ENCODE data around the gene TTC12. TPM values are rescaled to one million over a fixed set of nuclear protein-coding genes. Genes with fewer than 3 reads are reported as not detected.

TTC12 gene
- total RNA-seq, 1 donor from 2014 or later: 1.6 TPM

DNA sequence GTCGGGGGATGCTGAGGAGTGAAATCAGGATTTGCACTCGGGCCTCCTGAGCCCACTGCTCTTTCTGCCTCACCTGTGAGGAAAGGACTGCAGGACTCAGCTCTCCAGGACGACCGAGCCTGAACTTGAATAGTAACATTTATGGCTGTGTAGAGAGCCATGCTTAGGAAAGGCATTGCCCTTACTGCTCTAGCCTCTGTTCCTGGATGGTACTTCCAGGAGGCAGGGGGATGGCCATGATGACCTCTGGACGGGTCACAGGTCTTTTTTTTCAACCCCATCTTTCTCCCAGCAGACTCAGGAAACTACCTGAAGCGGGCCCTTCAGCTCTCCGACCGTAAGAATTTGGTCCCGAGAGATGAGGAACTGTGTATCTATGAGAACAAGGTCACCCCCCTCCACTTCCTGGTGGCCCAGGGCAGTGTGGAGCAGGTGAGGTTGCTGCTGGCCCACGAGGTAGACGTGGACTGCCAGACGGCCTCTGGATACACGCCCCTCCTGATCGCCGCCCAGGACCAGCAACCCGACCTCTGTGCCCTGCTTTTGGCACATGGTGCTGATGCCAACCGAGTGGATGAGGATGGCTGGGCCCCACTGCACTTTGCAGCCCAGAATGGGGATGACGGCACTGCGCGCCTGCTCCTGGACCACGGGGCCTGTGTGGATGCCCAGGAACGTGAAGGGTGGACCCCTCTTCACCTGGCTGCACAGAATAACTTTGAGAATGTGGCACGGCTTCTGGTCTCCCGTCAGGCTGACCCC, 84.5 kb downstream of the TTC12 start:
- no peak for FAIRE-seq
- DNase-seq (ENCODE audit: low spot score in 2 of 2): no peak

DNA sequence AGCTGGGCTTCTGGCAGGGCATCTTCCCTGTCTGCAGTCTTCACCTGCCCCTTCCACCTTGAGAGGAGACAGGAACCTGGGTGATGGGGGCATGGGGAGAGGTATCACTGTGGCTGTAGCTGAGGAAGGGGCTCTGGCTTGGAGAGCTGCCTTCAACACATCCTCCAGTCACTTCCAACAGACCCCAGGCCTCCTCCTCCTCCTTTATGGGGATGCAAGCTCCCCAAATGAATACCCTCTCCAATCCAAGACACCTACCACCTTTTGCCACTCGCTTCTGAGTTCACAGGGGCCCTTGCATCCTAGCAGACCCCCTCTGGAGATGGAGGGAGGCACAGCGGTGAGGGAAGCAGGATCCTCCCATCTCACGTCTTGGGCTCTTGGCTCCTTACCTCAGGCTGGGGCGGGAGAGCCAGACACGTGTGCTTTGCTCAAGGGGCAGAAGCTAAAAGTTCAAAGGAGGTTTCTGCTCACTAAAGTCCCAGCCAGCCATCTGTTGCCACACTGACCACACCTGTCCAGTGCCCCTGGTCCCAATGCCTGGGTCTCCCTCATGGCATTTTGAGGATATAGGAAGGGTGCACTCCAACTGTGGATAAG, 86.3 kb downstream of the TTC12 start:
- FAIRE-seq: no peak
- DNase-seq (ENCODE audit: low spot score in 2 of 2): no peak

DNA sequence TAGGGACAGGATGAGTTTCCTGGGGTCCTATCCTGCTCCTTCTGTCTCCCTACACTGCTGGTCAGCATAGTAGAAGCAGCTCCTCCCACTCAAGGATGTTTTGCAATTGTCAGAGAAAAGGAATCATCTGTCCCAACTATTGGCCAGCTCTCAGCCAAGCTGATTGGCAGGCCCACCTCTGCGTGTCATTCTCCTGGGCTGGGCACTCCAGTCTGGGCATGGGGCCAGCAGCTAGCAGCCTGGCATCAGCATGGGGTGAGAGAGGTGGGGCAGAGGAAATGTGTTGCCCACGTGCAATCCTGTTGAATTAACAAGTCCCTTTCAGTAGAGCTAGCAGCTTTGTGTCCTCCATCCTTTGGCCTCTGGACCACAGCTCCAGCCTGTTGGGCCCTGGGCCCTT, 87.3 kb downstream of the TTC12 start:
- DNase-seq (ENCODE audit: low spot score in 2 of 2): peak; percentile 23 to 52

DNA sequence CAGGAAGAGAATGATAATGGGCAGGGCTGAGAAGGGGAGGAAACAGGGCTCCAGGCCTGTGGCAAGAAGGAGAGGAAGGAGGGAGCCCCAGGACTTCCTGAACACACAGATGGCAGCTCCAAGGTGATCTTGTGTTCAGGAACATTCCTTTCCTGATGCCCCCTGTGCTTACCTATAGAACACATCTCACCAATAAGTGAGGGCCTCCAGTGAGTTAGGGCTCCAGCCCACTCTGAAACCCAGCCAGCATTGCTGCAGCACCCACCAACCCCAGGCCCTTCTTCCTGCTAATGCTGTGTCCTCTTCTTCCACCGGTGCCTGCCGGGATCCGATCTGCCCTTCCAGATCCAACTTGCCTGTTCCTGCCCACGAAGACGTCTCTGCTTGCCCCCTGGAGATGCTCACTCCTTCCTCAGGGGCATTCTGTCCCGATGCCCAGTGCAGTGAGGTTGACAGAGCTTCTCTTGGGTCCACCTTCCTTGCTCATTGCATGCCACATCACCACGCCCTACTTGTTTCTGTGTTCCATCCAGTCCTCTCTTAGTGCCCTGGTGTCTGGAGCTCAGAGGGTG, 90.6 kb downstream of the TTC12 start:
- DNase-seq (ENCODE audit: low spot score in 2 of 2): no peak
- no peak for FAIRE-seq

More for the DNA sequence above, 87.3 kb downstream of the TTC12 start:
- no peak for FAIRE-seq

DNA sequence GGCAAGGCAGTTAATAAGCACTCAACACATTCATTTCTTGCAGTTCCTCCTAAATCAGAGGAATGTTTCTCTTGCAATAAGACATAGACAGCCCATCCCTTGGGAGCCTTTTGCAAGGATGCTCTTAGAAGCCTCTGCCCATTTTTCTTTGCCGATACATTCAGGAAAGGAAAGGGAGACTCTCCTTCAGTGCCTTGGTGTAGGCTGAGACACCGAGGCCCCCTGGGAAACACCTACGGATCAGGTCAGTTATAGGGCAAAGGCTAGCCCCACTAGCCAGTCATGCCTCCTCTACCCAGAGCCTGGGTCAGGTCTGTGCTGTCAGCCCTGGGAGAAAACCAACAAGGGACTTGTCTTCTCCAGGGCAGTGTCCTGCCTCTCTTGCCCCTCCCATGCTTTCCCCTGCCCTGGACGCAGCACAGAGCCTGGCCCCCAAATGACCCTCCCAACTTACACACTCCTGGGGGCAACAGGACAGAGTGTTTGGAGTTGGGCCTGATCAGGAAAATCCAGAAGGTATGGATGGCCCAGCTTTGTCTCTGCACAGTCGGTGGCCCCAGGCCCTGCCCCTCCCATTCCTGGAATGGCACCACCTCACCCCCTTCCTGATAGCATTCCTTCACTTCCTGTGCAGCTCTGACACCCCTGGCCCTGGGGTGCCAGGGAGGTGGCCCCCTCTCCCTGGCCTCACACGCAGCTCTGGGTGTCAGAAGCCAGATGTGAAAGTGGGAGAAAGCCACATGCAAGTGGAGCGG, 91.5 kb downstream of the TTC12 start:
- FAIRE-seq (no peak), DNase-seq (ENCODE audit: low spot score in 2 of 2) (no peak)

DNA sequence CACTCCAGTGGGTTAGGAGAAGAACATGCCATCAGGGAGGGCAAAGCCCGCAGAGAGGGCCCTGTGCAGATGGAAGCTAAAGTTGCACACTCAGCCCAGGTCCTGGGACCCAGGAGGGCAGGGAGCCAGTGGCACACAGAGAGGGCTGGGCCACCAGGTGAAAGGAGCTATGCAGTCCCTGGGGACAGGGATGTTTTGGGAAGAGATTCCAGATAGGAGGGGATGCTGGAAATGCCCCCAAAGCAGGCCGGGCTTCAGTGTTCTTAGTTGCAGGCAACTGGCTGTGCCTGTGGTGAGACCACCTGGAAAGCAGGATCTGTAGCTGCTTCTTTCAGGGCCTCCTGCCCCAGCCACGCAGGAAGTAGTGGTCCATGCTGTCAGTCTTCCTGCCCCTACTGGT, 92.8 kb downstream of the TTC12 start:
- no peak for DNase-seq (ENCODE audit: low spot score in 2 of 2)
- FAIRE-seq: no peak

DNA sequence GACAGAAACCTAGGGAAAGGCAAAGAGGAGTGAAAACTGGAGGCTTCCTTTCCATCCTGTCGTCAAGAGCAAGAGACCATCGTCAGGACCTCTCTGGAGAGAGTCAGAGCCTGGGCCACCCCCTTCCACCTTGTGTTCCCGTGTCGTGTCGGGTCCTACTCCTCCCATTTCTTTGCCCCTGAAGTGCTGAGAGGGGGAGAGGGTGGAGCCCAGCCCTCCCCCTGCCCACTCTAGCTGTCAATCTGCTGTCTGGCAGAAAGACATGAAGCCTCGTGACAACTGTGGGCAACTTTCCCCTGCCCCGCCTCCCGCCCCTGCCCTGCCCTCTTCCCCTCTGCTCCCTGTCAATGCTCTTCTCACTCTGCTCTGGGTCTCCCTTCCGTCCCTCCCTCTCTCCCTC, 93.8 kb downstream of the TTC12 start:
- DNase-seq (ENCODE audit: low spot score in 2 of 2): no peak
- FAIRE-seq: no peak

DNA sequence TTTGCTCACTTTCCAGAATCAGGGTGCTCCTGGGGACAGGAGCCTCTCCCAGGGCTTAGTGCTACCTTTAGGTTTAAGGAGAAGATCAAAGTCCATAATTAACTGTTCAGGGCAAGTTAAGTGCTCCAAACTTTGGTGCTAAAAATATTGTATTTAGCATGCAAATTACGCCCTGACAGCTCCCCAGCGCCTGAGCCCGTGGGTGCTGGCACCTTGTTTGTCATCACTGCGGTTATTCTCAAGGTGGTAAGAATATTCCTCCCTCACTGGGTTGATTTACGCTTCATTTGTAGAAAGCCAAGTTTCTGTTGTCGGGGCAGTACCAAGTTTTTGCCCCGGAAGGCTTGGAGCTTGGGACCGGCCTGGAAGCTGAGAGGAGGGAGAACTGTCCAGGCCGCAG, 94.5 kb downstream of the TTC12 start:
- DNase-seq (ENCODE audit: low spot score in 2 of 2) (no peak), FAIRE-seq (no peak)

DNA sequence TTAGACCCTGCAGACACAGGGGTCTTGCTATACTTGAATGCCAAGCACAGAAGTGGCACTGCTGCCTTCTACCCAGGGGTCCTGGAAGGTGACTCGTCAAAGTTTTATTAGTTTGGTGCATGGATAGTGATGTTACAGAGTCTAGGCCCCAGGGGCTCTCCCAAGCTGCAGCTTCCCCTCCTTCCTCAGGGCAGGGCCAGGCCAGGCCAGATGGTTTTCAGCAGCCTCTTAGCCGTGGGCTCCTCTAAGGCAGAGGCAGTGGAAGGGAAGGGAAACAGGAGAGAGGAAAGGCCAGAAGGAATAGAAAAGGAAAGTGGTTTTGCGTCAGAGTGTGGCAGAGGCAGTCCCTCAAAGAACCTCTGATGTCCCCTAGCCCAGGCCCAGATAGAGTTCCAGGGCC, 95.1 kb downstream of the TTC12 start:
- FAIRE-seq: no peak
- DNase-seq (ENCODE audit: low spot score in 2 of 2): no peak

DNA sequence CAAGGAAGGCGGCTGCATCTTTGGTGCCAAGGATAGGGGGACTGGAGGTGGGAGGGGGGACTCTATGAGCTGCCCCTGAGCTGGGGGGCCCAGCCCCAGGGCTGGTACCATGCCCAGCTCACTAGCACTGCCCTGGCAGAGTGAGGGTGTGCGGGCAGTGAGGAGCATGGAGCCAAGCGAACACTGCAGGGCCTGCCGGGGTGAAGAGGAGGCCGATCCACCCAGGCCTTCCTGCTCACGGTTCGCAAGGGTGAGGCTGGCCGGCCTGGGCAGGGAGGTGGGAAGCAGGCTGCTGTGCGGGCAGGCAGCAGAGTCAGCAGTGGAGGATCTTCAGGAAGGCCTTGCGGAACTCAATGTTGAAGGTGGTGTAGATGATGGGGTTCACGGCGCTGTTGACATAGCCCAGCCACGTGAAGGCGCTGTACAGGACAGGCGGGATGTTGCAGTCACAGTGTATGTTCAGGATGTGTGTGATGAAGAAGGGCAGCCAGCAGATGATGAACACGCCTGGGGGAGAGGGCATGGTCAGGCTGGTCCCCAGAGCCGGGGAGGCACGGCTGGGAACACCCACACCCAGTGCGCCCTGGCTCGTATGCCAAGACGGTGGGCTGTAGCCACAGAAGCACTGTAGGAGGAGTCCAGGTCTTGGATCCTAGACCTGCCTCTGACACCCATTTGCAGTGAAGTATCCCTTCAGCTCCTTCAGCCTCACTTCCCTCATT, 96.2 kb downstream of the TTC12 start:
- FAIRE-seq: no peak
- DNase-seq (ENCODE audit: low spot score in 2 of 2): no peak

DNA sequence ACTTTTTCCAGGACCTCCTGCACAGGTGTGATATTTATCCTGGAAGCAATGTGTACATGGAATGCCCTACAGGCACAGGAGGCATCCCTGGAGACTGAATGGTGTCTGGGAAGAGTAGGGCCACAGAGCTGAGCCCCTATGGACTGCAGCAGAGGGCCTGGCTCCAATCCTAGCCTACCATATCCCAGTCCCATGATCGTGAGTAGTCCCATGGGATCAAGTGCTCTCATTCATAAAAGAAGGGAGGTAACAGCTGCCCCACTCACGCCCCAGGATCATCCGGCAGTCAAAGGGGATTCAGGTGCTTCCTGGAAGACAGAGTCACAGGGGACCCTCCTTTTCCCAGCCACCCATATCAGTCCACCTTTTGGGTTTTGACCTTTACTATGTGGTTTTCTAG, 97.2 kb downstream of the TTC12 start:
- DNase-seq (ENCODE audit: low spot score in 2 of 2): no peak
- FAIRE-seq: no peak

DNA sequence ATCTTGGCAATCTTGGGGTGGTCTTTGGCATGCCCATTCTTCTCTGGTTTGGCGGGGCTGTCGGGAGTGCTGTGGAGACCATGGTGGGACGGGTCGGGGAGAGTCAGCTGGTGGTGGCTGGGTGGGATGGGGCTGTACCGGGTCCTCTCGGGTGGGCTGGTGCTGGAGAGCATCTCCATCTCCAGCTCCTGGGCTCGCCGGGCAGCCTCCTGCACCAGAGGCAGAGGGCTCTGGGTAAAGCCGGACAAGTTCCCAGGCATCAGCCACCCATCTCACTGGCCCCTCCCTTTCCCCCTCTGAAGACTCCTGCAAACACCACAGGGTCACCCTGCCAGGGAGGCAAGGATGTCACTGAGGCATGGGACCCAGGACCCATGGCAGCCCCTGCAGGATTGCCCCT, 98.3 kb downstream of the TTC12 start:
- FAIRE-seq (no peak), DNase-seq (ENCODE audit: low spot score in 2 of 2) (no peak)

DNA sequence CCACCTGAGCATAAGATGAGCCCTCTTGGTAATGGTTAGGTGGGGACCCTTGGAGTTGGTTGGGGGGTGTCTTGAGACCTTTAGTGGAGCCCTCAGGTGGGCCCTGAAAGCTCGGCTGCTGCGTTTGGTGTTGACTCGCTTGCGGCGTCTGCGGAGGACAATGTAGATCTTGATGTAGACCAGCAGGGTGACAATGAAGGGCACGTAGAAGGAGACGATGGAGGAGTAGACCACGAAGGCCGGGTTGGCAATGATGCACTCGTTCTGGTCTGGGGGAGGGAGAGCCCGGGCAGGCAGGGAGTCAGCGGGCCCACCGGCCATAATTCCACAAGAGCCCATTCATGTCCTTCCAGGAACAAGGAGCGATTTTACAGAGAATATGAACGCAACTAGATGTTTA, 101.0 kb downstream of the TTC12 start:
- FAIRE-seq: no peak
- no peak for DNase-seq (ENCODE audit: low spot score in 2 of 2)

Other genes starting within 250 kb of the TTC12 start
- not detected for gene ANKK1, start 73.2 kb downstream of the TTC12 start, total RNA-seq
- gene DRD2, start 160.8 kb downstream of the TTC12 start, total RNA-seq: 1.6 TPM

Data from frontal cortex (tissue), 4 donors.